Measurements from ENCODE around the gene FEM1A. TPM values are rescaled to one million over a fixed set of nuclear protein-coding genes. Genes with fewer than 3 reads are reported as not detected.

Gene FEM1A
- total and polyA plus RNA-seq, 2 of the 13 experiments (the other 11 are each of a cell fraction or from before 2014, with no cell fraction given): 3.2 to 10.8 TPM

GRCh38 chr19:4811328-4812131, 20.0 kb downstream of the FEM1A start (continued):
- TF ChIP-seq ZC3H13 (CRISPR knock-in tag; IDR thresholded peaks at IDR 0.05) (no peak), MED13 (CRISPR knock-in tag; IDR thresholded peaks at IDR 0.05) (no peak), E2F5 (CRISPR knock-in tag; conservative IDR thresholded peaks at IDR 0.05) (no peak), SALL2 (CRISPR knock-in tag; IDR thresholded peaks at IDR 0.05) (no peak), SATB2 (CRISPR knock-in tag; IDR thresholded peaks at IDR 0.05) (no peak), ARNT2 (CRISPR knock-in tag; IDR thresholded peaks at IDR 0.05; ENCODE audit: low read depth) (no peak), EEA1 (CRISPR knock-in tag; IDR thresholded peaks at IDR 0.05; ENCODE audit: borderline replicate concordance) (no peak), SP4 (CRISPR knock-in tag; IDR thresholded peaks at IDR 0.05) (no peak), JDP2 (CRISPR knock-in tag; IDR thresholded peaks at IDR 0.05; ENCODE audit: borderline replicate concordance) (no peak), RFXANK (CRISPR knock-in tag; IDR thresholded peaks at IDR 0.05) (no peak), KIAA2018 (CRISPR knock-in tag; IDR thresholded peaks at IDR 0.05; ENCODE audit: borderline replicate concordance) (no peak), ZNF383 (CRISPR knock-in tag; IDR thresholded peaks at IDR 0.05; ENCODE audit: borderline replicate concordance) (no peak), ZNF260 (CRISPR knock-in tag; IDR thresholded peaks at IDR 0.05; ENCODE audit: borderline replicate concordance, low read depth) (no peak), SP140L (CRISPR knock-in tag; IDR thresholded peaks at IDR 0.05; ENCODE audit: borderline replicate concordance) (no peak), MXI1 (IDR thresholded peaks at IDR 0.05; ENCODE audit: borderline replicate concordance, low read depth, low read length) (0 out of 3 replicates have a peak, but pooled peaks have one; percentile 5), ZBTB33 (CRISPR knock-in tag; IDR thresholded peaks at IDR 0.05) (peak; percentile 82), ZMYM3 (CRISPR knock-in tag; IDR thresholded peaks at IDR 0.05) (peak; percentile 98), PAF1 (CRISPR knock-in tag; IDR thresholded peaks at IDR 0.05) (no peak), FOXO1 (CRISPR knock-in tag; IDR thresholded peaks at IDR 0.05) (peak; percentile 22; the same call in 1 of the 2 replicates), ZNF180 (CRISPR knock-in tag; IDR thresholded peaks at IDR 0.05; ENCODE audit: borderline replicate concordance, low read depth) (no peak)
